ENCODE measurements around the gene NBPF26. TPM values are rescaled to one million over a fixed set of nuclear protein-coding genes. Genes with fewer than 3 reads are reported as not detected.
A peak's percentile ranks its signal among the peaks of the same experiment; 100 is the strongest.
"Not testable (repeated sequence)": the region's sequence is repeated elsewhere in the genome, so short reads cannot be mapped to it uniquely, and the experiment has no call there.

The NBPF26 gene
- total and polyA plus RNA-seq, 9 of the 15 experiments (the other 6 are each of a cell fraction or from before 2014, with no cell fraction given): 0.13 to 6.6 (median 5.2) TPM

DNA sequence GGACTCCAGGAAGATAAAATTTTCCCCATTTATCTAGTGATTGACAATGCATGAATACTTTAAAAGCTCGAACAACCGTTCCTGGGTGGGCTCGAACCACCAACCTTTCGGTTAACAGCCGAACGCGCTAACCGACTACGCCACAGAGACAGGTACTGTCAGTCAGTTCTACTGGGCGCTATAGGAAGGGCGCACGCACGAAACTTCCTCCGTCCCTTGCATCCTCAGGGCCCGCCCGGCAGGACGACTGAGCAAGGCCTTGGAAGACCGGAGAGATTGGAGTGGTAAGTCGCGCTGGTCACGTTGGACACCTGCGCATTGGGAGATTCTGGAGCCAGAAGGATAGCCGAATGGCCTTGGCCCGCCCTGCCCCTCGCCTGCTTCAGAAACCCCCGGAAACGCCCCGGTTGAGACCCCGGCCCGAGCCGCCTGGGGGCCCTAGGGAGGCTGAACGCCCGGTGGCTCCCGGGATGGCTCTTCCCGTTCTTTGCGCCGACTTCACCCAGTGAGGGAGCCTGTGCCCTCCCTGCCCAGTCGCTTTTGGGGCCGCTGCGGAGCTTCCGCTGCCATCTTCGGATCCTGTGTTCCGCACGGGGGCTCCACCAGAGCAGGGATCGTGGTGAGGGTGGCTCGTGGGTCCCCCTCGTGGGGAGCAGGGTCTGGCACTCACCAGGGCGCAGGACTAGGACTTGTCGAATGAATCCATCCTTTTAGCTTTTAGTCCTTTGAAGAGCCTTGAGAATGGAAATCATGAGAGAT is 120.6 kb downstream of the NBPF26 start (continued):
- TF ChIP-seq, protein P1, sequence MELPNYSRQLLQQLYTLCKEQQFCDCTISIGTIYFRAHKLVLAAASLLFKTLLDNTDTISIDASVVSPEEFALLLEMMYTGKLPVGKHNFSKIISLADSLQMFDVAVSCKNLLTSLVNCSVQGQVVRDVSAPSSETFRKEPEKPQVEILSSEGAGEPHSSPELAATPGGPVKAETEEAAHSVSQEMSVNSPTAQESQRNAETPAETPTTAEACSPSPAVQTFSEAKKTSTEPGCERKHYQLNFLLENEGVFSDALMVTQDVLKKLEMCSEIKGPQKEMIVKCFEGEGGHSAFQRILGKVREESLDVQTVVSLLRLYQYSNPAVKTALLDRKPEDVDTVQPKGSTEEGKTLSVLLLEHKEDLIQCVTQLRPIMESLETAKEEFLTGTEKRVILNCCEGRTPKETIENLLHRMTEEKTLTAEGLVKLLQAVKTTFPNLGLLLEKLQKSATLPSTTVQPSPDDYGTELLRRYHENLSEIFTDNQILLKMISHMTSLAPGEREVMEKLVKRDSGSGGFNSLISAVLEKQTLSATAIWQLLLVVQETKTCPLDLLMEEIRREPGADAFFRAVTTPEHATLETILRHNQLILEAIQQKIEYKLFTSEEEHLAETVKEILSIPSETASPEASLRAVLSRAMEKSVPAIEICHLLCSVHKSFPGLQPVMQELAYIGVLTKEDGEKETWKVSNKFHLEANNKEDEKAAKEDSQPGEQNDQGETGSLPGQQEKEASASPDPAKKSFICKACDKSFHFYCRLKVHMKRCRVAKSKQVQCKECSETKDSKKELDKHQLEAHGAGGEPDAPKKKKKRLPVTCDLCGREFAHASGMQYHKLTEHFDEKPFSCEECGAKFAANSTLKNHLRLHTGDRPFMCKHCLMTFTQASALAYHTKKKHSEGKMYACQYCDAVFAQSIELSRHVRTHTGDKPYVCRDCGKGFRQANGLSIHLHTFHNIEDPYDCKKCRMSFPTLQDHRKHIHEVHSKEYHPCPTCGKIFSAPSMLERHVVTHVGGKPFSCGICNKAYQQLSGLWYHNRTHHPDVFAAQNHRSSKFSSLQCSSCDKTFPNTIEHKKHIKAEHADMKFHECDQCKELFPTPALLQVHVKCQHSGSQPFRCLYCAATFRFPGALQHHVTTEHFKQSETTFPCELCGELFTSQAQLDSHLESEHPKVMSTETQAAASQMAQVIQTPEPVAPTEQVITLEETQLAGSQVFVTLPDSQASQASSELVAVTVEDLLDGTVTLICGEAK (IDR thresholded peaks at IDR 0.05): peak; percentile 87
- TF ChIP-seq, protein P1 (CRISPR knock-in tag; IDR thresholded peaks at IDR 0.05): not testable (repeated sequence)
- TF ChIP-seq POLR2A (conservative IDR thresholded peaks at IDR 0.05): peak; percentile 47; the same call in 1 of the 2 replicates
- TF ChIP-seq BHLHE40 (IDR thresholded peaks at IDR 0.05; ENCODE audit: low read length): peak; percentile 10; the same call in 1 of the 2 replicates
- 0 out of 2 replicates have a peak, but pooled peaks have one; percentile 16 for TF ChIP-seq GABPB2 (CRISPR knock-in tag; conservative IDR thresholded peaks at IDR 0.05)
- peak; percentile 70 for TF ChIP-seq ZFX (CRISPR knock-in tag; IDR thresholded peaks at IDR 0.05)
- peak; percentile 71 for TF ChIP-seq ZBTB8A (IDR thresholded peaks at IDR 0.05; ENCODE audit: partially characterized antibody)
- 0 out of 4 replicates have a peak, but pooled peaks of 1 of the 2 experiments have one; percentile 52 for TF ChIP-seq CSDE1 (IDR thresholded peaks at IDR 0.05)
- TF ChIP-seq, protein P2, sequence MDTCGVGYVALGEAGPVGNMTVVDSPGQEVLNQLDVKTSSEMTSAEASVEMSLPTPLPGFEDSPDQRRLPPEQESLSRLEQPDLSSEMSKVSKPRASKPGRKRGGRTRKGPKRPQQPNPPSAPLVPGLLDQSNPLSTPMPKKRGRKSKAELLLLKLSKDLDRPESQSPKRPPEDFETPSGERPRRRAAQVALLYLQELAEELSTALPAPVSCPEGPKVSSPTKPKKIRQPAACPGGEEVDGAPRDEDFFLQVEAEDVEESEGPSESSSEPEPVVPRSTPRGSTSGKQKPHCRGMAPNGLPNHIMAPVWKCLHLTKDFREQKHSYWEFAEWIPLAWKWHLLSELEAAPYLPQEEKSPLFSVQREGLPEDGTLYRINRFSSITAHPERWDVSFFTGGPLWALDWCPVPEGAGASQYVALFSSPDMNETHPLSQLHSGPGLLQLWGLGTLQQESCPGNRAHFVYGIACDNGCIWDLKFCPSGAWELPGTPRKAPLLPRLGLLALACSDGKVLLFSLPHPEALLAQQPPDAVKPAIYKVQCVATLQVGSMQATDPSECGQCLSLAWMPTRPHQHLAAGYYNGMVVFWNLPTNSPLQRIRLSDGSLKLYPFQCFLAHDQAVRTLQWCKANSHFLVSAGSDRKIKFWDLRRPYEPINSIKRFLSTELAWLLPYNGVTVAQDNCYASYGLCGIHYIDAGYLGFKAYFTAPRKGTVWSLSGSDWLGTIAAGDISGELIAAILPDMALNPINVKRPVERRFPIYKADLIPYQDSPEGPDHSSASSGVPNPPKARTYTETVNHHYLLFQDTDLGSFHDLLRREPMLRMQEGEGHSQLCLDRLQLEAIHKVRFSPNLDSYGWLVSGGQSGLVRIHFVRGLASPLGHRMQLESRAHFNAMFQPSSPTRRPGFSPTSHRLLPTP (IDR thresholded peaks at IDR 0.05; ENCODE audit: borderline replicate concordance, extremely low read depth, insufficient read length): peak; percentile 78
- peak; percentile 57 for TF ChIP-seq KDM5B (IDR thresholded peaks at IDR 0.05; ENCODE audit: insufficient replicate concordance, low read depth, low read length)
- TF ChIP-seq, protein P3, sequence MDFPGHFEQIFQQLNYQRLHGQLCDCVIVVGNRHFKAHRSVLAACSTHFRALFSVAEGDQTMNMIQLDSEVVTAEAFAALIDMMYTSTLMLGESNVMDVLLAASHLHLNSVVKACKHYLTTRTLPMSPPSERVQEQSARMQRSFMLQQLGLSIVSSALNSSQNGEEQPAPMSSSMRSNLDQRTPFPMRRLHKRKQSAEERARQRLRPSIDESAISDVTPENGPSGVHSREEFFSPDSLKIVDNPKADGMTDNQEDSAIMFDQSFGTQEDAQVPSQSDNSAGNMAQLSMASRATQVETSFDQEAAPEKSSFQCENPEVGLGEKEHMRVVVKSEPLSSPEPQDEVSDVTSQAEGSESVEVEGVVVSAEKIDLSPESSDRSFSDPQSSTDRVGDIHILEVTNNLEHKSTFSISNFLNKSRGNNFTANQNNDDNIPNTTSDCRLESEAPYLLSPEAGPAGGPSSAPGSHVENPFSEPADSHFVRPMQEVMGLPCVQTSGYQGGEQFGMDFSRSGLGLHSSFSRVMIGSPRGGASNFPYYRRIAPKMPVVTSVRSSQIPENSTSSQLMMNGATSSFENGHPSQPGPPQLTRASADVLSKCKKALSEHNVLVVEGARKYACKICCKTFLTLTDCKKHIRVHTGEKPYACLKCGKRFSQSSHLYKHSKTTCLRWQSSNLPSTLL (IDR thresholded peaks at IDR 0.05): peak; percentile 48; the same call in 1 of the 2 replicates
- peak; percentile 77 for TF ChIP-seq HNRNPLL (IDR thresholded peaks at IDR 0.05; ENCODE audit: low read depth, low read length, poor library complexity, severe bottlenecking)
